D721Med (cell line): ENCODE data around the gene NT5C3B.
"Not testable (repeated sequence)": the region's sequence is repeated elsewhere in the genome, so short reads cannot be mapped to it uniquely, and the experiment has no call there.

Experiments used
- DNase-seq: peaks from one replicate; pipeline ENCODE4 v3.0.0; 2011; ENCODE audit warnings: low spot score; ENCODE audit not compliant: insufficient read length
- FAIRE-seq: peaks from 2 replicates; lab custom pipeline; 2011; peaks lifted over from hg19 to GRCh38; lab: Jason Lieb, UNC
- TF ChIP-seq, protein P1 (sequence below): IDR thresholded peaks from 2 replicates; pipeline ENCODE4 v1.5.1; 2012; ENCODE audit warnings: mild to moderate bottlenecking, control low read depth; ENCODE audit not compliant: insufficient read depth; ENCODE audit errors: missing control alignments

The NT5C3B gene

DNA sequence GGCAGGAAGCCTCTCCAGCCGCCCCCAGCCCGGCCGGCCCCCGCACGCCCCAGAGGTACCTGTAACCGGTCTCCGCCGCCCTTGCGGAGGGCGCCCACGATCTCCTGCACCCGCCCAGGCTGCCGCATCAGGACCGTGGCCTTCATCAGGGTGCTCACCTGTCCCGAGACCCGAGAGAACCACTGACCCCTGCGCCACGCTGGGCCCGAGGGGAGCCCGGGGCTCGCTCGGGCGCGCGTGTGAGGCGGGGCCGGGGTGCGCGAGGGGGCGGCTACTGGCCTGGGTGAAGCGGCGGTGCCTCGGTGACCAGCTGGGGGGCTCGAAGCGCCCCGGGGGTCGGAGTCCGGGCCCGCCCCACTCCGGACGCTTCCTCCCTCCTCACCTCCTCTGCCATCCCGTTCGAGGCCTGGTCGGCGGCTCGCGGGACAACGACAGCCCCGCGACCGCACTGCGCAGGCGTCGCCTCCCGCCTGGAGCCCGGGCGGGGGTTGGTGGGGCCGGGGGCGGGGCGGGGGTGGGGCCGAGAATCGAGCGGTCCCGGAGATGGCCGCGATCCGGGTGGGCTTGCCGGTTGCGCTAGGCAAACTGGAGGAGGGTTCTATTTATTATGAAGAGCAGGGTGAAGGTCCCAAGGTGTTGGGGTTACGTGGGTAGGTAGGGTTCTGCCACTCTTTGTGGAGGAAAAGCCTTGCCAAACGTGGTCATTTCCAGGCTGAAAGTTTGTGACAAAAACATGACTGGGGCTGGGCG, at the start of gene NT5C3B:
Gene NT5C3B (minus strand): TSS at position 433 of the 750 bp plus-strand sequence. CDS start 39 bp downstream, at position 394.
- TF ChIP-seq, protein P1, sequence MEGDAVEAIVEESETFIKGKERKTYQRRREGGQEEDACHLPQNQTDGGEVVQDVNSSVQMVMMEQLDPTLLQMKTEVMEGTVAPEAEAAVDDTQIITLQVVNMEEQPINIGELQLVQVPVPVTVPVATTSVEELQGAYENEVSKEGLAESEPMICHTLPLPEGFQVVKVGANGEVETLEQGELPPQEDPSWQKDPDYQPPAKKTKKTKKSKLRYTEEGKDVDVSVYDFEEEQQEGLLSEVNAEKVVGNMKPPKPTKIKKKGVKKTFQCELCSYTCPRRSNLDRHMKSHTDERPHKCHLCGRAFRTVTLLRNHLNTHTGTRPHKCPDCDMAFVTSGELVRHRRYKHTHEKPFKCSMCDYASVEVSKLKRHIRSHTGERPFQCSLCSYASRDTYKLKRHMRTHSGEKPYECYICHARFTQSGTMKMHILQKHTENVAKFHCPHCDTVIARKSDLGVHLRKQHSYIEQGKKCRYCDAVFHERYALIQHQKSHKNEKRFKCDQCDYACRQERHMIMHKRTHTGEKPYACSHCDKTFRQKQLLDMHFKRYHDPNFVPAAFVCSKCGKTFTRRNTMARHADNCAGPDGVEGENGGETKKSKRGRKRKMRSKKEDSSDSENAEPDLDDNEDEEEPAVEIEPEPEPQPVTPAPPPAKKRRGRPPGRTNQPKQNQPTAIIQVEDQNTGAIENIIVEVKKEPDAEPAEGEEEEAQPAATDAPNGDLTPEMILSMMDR: no peak
- DNase-seq (peak; percentile 87), FAIRE-seq (no peak)

DNA sequence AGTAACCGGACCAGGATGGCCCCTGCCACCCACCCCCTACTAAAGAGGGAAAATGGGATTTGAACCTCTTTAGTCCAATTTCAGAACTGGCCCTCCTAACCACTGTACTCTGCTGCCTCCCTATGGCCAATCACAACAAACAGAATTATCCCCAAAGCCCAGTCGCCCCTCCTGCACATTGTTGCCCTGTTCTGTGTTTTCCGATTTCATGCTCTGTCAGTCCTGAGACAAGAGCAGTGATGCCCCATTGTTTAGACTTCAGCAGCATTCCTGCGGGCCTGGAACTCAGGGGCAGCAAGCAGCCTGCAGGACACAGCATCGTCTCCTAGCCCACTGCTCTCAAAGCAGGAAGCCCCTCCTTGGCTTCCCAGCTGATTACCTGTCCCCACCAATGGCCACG, 49.7 kb upstream of the NT5C3B start:
- DNase-seq (no peak), FAIRE-seq (no peak)
- TF ChIP-seq, protein P1: peak; percentile 42

DNA sequence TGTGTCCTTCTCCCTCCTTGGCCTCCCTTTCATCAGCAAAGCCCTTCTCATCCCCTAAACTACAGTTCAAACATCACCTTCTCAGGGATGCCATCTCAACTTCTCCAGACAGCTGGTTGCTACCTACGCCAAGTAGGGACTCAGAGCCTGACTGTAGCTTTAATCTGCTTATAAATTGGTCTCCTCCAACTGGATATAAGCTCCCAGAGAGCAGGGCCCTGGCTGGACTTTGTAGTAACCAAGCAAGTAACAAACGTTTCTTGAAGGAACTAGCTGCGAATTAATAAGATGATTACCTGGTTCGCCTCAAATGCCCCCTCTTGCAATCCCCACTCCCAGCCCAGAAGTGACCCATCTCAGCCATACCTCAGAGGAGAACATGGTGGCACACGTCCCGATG, 46.7 kb upstream of the NT5C3B start:
- FAIRE-seq (no peak), DNase-seq (peak; percentile 41)
- TF ChIP-seq, protein P1: no peak

DNA sequence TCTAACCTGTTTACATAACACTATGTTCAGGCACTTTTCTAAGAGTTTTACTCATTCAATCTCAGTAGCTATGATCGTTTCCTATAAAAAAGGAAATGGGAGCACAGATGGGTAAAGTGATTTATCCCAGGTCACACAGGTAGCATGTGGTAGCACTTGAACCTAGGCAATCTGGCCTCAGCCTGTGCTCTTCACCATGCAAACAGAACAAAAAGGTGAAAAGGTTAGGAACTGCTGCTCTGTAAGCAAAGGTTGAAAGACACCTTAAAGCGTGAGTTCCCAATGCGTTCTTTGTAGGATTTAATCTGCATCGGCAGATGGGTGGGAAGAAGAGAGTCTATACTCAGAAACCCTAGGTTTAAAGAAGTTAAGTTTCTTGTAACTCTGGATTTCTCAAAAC, 44.1 kb upstream of the NT5C3B start:
- TF ChIP-seq, protein P1: no peak
- peak; percentile 41 for FAIRE-seq
- no peak for DNase-seq

DNA sequence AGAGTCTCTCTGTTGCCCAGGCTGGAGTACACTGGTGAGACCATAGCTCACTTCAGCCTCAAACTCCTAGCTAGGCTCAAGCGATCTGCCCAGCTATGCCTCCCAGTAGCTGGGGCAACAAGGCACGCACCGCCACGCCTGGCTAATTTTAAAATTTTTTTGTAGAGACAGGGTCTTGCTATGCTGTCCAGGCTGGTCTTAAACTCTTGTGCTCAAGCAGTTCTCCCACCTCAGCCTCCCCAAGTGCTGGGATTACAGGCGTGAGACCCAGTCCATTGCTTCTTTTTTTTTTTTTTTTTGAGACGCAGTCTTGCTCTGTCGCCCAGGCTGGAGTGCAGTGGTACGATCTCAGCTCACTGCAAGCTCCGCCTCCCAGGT, 38.2 kb upstream of the NT5C3B start:
- DNase-seq: not testable (repeated sequence)

DNA sequence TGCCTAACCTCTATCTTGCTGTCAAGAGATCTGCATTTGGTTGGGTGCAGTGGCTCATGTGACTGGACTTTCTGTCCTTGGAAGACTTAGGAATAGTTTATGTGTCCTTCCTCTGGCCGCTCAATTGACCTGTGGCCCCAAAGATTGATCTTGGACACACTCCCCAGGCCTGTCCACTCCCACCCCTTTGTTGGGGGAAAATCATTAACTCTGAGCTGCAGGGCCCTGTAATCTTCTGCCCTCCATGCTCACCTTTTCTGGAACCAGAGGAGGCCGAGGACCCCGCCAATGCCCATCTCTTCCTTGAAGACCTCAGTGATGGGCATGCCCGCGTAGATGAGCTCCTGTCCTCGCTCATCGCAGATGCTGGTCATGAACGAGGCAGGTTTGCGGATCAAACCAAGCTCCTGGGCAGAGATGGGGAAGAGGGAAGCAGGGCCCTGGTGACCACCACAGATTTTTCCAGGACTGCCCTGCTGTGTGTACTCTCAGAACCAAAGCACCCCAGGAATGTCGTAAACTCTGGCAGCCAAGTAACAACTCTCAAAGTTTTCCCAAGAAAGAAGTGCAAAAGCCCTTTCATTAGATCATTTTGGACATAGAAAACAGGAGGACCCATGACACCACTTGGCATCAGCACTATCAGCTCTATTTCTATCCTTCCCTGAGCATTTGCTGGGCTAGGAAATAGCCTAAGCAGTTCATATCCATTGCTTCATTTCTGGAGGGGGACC, 37.7 kb upstream of the NT5C3B start:
- FAIRE-seq (no peak), DNase-seq (no peak)
- TF ChIP-seq, protein P1: no peak

More for the DNA sequence above, 38.2 kb upstream of the NT5C3B start:
- FAIRE-seq: not testable (repeated sequence)

DNA sequence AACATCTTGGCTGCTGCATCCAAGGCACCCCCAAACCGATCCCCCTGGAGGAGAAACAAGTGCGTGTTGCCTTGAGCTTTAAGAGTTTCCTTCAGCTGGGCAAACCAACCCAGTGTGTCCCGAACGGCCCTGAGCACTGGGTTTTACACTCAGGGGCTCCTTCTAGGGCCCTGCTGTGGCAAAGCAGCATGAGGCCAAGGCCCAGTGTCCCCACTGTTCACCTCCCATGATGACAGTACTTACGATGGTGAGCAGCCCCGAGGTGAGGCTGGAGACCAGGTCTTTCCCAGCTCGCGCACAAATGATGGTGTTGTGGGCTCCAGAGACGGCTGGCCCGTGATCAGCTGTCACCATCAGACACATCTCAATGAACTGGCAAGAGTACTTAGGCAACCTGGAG, 35.8 kb upstream of the NT5C3B start:
- DNase-seq (no peak), FAIRE-seq (no peak)
- TF ChIP-seq, protein P1: no peak
